ENCODE measurements around the gene PPP3CA. TPM values are rescaled to one million over a fixed set of nuclear protein-coding genes. Genes with fewer than 3 reads are reported as not detected.

The PPP3CA gene
- total RNA-seq, 2 donors from 2014 or later, result 36.6 to 39.2 TPM

DNA sequence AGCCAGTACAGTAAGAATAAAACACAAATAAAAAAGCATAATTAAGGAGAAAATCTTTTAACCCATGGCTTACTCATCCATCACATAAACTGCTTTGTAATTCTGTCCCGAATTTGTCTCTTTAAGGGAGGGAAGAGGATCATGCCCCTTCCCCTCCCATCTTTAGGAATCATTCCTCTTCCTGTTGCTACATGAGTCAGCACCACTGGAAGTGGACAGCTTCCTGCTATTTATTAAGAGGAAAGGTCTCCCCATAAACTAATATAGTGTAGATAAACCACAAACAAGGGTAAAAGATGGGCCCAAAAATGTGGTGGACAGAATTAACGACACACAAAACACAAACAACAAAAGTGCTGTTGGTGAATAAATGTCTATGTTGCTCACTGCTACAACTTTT, 75.8 kb downstream of the PPP3CA start:
- Histone ChIP-seq H3K4me3 (ENCODE audit: low read length) (no peak overlapping the region), H3K36me3 (ENCODE audit: control insufficient read depth, insufficient read depth, low read length) (no peaks in the 10 kb centered on the region), H3K4me1 (ENCODE audit: control insufficient read depth, insufficient read depth, low read length) (no peaks in the 10 kb centered on the region), H3K27ac (ENCODE audit: low read depth, low read length) (no peak overlapping the region), H3K9me3 (ENCODE audit: control insufficient read depth, low read length) (no peaks in the 10 kb centered on the region), H3K27me3 (ENCODE audit: control insufficient read depth, insufficient read depth, low read length, poor library complexity, severe bottlenecking) (no peaks in the 10 kb centered on the region), H3K9ac (ENCODE audit: extremely low read depth, low read length, poor library complexity, severe bottlenecking) (no peak overlapping the region)
- no peaks in the 10 kb centered on the region for H3K27me3 Mint-ChIP-seq (ENCODE audit: insufficient read depth)
- no peaks in the 10 kb centered on the region for H3K36me3 Mint-ChIP-seq (ENCODE audit: low read depth)
- H3K27ac Mint-ChIP-seq, result no peak overlapping the region
- no peaks in the 10 kb centered on the region for H3K9me3 Mint-ChIP-seq
- TF ChIP-seq, protein P1, sequence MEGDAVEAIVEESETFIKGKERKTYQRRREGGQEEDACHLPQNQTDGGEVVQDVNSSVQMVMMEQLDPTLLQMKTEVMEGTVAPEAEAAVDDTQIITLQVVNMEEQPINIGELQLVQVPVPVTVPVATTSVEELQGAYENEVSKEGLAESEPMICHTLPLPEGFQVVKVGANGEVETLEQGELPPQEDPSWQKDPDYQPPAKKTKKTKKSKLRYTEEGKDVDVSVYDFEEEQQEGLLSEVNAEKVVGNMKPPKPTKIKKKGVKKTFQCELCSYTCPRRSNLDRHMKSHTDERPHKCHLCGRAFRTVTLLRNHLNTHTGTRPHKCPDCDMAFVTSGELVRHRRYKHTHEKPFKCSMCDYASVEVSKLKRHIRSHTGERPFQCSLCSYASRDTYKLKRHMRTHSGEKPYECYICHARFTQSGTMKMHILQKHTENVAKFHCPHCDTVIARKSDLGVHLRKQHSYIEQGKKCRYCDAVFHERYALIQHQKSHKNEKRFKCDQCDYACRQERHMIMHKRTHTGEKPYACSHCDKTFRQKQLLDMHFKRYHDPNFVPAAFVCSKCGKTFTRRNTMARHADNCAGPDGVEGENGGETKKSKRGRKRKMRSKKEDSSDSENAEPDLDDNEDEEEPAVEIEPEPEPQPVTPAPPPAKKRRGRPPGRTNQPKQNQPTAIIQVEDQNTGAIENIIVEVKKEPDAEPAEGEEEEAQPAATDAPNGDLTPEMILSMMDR (conservative IDR thresholded peaks at IDR 0.05), result no peak
- no peak overlapping the region for H3K4me3 Mint-ChIP-seq
- peaks cover 16% of the 10 kb centered on the region for H3K4me1 Mint-ChIP-seq
- 60 to 92% methylated on average over 1 to 2 of the region's 2 CpGs for WGBS, 2 experiments (ENCODE audit: insufficient coverage in 1 of 2, insufficient read length in 1 of 2)
- DNase-seq, result no peak

DNA sequence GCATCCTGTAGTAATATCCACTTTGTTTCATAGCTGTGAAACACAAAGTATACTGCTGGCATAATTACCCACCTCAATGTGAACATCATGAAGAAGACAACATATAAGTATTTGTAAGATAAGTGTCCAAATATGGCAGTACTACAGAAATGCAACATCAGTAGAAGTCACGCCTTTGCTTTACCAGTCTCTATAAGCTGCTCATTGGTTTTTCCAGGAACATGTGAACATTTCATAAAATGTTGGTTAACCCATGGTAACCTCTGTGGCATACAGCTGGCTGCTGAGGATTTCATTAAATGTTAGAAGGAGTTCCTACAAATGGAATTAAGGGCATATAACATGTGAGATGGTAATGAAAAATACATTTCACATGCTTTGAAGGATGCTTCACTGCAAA, 77.6 kb downstream of the PPP3CA start:
- 92 to 93% methylated on average over 1 of the region's 1 CpG for WGBS, 2 experiments (ENCODE audit: insufficient coverage in 1 of 2, insufficient read length in 1 of 2)
- peaks cover 13% of the 10 kb centered on the region for H3K4me1 Mint-ChIP-seq
- no peaks in the 10 kb centered on the region for H3K27me3 ChIP-seq (ENCODE audit: control insufficient read depth, insufficient read depth, low read length, poor library complexity, severe bottlenecking)
- H3K36me3 ChIP-seq (ENCODE audit: control insufficient read depth, insufficient read depth, low read length), result no peaks in the 10 kb centered on the region
- no peak overlapping the region for H3K4me3 Mint-ChIP-seq
- no peaks in the 10 kb centered on the region for H3K9me3 ChIP-seq (ENCODE audit: control insufficient read depth, low read length)
- H3K4me1 ChIP-seq (ENCODE audit: control insufficient read depth, insufficient read depth, low read length), result no peaks in the 10 kb centered on the region
- no peaks in the 10 kb centered on the region for H3K36me3 Mint-ChIP-seq (ENCODE audit: low read depth)
- no peak overlapping the region for H3K27ac ChIP-seq (ENCODE audit: low read depth, low read length)
- H3K9ac ChIP-seq (ENCODE audit: extremely low read depth, low read length, poor library complexity, severe bottlenecking), result no peak overlapping the region
- H3K27me3 Mint-ChIP-seq (ENCODE audit: insufficient read depth), result no peaks in the 10 kb centered on the region
- no peaks in the 10 kb centered on the region for H3K9me3 Mint-ChIP-seq
- no peak overlapping the region for H3K27ac Mint-ChIP-seq
- TF ChIP-seq, protein P1 (conservative IDR thresholded peaks at IDR 0.05), result no peak
- no peak for DNase-seq
- H3K4me3 ChIP-seq (ENCODE audit: low read length), result no peak overlapping the region

DNA sequence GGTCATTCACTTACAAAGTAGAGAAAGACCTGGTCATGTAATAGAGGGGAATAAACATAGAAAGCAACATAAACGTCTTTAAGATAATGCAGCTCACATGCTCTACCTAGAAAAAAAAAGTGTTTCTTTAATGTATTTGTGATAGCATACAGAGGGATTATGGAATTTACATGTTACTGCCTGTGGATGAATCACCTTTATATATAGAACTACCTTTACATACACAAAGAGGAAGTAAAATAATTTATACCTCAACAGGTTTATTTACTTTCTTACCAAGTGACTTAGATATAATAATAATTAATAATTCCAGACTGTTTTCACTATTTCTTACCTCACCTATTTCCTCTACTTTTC, 81.5 kb downstream of the PPP3CA start:
- Mint-ChIP-seq H3K9me3 (no peaks in the 10 kb centered on the region), H3K36me3 (ENCODE audit: low read depth) (no peaks in the 10 kb centered on the region), H3K4me3 (no peak overlapping the region), H3K27ac (no peak overlapping the region), H3K4me1 (peaks cover 30% of the 10 kb centered on the region), H3K27me3 (ENCODE audit: insufficient read depth) (no peaks in the 10 kb centered on the region)
- DNase-seq, result no peak
- Histone ChIP-seq H3K27me3 (ENCODE audit: control insufficient read depth, insufficient read depth, low read length, poor library complexity, severe bottlenecking) (no peaks in the 10 kb centered on the region), H3K9me3 (ENCODE audit: control insufficient read depth, low read length) (no peaks in the 10 kb centered on the region), H3K36me3 (ENCODE audit: control insufficient read depth, insufficient read depth, low read length) (no peaks in the 10 kb centered on the region), H3K27ac (ENCODE audit: low read depth, low read length) (no peak overlapping the region), H3K9ac (ENCODE audit: extremely low read depth, low read length, poor library complexity, severe bottlenecking) (no peak overlapping the region), H3K4me3 (ENCODE audit: low read length) (no peak overlapping the region), H3K4me1 (ENCODE audit: control insufficient read depth, insufficient read depth, low read length) (no peaks in the 10 kb centered on the region)
- WGBS, 2 experiments (ENCODE audit: insufficient coverage in 1 of 2, insufficient read length in 1 of 2), result 93% methylated on average over 1 of the region's 1 CpG; no CpG with 5 or more reads in 1 of the 2 experiments
- TF ChIP-seq, protein P1 (conservative IDR thresholded peaks at IDR 0.05), result no peak
